Right forelimb (tissue), 1 donor: ENCODE results near the gene NKTR.
"Not testable (repeated sequence)": the region's sequence is repeated elsewhere in the genome, so short reads cannot be mapped to it uniquely, and the experiment has no call there.

Experiments used
- DNase-seq: peaks from one replicate; pipeline ENCODE4 v3.0.0-alpha.2; 2018

Gene NKTR

DNA sequence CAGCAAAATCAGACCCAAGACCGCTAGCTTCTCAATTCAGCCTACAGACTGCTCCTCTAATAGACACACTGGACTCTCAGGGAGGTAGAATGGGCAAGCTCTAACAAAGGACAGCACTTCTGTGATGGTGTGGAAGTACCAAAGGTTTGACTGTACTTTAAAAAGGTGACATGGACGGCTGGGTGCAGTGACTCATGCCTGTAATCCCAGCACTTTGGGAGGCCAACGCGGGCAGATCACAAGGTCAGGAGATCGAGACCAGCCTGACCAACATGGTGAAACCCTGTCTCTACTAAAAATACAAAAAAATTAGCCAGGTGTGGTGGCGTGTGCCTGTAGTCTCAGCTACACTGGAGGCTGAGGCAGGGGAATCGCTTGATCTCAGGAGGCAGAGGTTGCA is 3.4 kb upstream of the NKTR start:
- not testable (repeated sequence) for DNase-seq

DNA sequence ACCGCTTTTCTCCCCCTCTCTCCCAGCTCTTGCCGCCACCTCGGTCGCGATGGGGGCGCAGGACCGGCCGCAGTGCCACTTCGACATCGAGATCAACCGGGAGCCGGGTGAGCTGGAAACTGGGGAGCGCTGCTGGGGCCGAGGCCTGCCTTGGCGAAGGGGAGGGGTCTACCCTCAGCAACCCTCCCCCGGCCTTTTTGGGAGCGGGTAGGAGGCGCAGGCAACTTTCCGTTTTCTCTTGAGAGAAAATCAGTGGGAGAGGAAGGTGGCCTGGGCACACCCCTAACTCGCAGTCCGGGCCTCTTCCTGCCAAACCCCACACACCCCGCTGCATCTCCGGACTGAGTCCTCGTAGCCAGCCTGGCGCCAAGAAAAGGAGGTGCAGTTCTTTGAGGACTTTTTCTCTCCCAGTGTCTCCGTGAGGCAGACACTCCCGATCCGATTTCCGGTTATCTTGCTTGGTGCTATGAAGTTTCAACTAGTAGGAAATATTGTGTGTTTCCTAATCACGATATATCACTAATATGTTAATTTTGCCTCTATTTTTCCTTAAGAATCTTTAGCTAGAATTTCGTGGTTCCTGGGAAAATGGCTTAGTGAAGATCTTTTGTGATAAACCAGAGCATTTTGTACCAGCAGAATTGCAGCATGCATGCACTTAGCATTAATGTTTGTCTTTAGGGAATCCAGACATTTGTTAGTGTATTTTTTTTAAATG is 631 bp downstream of the NKTR start:
- no peak for DNase-seq

DNA sequence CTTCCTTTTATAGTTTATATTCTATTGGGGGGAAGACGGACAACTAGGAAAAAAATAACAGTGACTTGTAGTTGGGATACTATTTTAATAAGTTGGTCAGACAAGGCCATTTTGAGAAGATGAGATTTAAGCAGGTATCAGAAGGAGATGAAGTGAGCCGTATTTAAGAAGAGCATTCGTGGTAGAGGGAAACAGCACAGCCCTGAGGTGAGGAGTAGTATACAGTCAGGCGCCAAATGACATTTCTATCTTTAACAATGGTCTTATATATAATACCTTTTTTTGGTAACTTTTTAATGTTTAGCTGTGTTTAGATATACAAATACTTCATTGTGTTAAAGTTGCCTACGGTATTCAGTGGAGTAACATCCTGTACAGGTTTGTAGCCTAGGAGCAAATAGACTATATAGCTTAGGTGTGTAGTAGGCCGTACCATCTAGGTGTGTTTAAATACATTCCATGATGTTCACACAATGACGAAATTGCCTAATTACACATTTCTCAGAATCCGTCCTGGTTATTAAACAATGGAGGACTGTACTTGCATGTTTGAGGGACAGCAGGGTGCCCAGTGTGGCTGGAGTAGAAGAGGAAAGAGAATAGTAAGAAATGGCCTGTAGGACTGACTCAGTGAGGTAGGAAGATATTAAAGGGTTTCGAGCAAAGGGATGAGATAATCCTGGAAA is 1.6 kb downstream of the NKTR start:
- DNase-seq, result no peak

DNA sequence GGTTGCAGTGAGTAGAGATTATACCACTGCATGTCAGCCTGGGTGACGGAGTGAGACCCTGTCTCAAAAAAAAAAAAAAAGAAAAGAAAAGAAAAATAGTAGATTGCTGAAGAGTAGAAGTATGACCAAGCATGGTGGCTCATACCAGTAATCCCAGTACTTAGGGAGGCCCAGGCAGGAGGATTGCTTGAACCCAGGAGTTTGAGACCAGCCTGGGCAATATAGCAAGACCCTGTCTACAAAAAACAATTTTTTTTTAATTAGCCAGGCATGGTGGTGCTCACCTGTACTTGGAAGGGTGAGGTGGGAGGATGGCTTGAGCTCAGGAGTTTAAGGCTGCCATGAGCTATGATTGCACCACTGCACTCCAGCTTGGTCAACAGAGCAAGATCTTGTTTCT is 2.5 kb downstream of the NKTR start:
- DNase-seq, result no peak

DNA sequence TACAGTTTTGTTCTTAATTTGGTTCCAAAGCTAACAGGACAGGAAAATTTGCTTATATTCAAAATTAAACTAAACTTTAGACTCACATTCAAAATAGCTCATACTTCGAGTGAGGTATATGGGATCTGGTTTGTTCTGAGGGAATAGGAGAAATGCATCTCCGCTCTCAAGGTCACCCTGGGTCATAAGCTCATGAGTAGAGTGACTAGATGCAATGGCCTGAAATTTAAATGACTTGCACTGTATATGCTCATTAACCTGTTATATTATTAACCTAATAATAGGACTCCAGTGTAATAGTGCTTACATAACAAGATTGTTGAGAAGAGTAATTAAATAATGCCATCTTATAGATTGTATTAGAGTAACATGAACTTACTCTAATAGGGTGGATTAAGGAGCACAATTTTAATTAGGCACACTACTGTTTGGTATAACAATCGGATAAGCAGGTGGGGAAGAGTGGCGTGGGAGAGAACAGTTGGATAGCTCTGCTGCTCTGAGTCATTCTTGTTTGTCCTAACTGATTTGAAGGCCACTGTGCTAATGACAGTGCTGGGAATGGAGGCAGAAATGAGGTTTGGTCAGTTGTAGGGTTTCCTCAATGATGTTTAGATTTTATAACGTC is 5.2 kb downstream of the NKTR start:
- no peak for DNase-seq

DNA sequence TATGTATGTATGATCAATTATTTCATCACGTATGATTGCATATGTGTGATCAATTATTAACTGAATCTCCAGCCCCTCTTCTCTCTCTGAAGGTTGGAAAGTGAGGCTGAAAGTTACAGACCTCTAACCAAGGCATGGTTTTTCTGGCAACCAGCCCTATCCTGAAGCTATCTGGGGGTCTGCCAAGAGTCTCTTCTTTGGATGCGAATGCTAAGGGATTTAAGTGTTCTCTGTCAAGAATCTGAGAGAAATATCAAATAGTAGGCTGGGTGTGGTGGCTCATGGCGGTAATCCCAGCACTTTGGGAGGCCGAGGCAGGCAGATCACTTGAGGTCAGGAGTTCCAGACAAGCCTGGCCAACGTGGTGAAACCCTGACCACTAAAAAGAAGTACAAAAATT is 8.1 kb downstream of the NKTR start:
- DNase-seq, result no peak

DNA sequence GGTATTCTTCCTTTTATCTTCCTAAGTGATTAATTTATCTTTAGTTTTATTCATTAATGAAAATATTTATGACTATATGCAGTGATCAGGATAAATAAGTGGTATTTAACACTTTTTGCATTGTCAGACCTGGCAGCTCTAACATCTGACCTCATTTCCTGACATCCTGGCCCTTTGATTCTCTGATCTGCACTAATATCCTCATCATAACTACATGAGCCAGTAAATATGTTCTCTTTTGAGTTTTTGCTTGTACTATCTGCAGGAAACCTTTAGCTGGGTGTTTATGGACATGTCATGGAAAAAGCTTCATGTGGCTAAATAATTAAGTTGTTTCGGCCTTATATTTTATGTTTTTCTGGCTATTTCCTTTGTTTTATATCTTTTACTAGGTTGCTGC is 10.5 kb downstream of the NKTR start:
- DNase-seq, result no peak

DNA sequence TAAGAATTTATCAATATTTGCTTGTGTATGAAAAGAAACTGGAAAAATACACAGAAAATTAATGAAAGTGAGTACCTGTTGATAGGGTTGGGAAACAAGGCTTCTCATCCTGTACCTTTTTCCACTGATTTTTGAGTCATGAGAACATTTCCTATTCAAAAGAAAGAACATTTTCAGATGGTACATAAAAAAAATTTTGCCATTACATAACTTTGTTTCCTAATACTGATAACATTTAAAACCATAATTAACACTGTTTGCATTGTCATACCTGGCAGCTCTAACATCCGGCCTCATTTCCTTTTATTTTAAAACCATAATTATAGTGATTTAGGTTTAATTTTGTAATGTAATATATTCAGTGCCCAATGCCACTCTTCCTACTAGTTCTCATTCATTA is 11.7 kb downstream of the NKTR start:
- DNase-seq, result no peak

DNA sequence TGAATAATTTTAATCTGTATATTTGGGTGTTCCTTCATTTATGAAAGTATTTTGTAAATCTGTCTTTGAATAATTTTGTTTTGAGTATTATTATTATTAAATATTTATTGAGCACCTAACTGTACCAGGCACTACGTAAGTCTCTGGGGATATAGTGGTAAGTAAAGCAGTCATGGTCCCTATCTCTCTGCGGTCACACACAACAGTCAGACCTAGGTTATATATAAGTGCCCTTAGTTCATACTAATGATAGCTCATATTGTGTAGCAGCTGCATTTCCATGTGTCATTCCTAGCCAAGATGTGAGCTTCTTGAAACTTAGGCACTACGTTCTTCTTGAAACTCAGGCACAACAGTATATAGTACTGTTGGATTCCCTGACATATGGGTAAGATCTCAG is 12.4 kb downstream of the NKTR start:
- DNase-seq, result no peak

DNA sequence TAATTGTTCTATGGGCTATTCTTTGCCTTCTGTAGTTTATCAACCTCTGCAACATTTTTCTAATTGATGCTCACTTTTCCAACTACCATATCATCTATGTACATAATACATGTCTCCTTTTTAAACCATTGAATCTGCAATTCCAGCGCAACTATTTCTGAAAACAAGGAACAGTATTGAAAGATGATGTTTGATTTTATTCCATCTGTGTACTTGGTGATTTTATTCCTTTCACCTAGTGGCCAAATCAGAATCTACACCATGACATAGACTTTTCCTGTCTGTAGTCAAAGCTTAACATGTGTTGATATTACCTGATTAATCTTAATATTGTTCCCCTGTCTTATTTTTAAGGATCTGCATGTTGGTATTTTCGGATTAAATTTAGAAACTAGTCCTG is 13.0 kb downstream of the NKTR start:
- DNase-seq, result no peak

DNA sequence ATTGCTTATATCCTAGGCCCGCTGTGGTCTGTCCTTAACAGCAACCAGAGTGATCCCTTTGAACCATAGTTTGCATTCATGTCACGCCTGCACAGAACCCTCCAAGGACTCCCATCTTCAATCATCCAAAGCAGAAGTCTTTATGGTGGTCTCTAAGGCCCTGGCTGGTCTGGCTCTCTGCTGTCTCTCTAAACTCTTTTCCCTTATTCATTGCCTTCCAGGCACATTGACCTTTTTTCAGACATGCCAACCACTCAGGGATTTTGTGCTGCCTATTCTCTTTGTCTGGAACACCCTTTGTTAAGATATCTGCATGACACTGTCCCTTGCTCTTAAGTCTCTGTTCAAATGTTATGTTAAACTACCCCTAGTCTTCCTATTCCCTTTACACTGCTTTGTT is 31.1 kb downstream of the NKTR start:
- DNase-seq, result no peak

DNA sequence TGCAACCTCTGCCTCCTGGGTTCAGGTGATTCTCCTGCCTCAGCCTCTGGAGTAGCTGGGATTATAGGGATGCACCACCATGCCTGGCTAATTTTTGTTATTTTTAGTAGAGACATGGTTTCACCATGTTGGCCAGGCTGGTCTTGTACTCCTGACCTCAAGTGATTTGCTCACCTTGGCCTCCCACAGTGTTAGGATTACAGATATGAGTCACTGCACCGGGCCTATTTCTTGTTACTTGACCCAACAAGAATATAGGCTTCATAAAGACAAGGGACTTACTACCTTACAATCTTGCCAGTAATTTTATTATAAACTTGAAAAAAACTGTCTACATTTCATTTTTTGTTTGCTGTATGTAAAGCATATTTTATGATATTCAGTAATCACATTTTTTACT is 31.7 kb downstream of the NKTR start:
- no peak for DNase-seq

DNA sequence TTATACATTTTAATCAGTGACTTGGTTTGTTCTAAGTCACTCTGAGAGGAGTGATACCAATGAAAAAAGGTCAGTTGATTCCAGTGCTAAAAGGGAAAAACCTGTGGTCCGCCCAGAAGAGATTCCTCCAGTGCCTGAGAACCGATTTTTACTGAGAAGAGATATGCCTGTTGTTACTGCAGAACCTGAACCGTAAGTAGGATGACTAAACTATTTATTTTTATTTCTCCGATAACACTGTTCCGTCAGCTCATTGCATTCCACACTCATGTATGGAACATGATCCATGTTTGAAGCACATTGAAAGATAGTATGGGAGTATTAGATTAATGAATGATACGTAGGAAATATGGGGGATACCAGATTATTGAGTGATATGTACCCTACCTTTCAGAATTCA is 33.1 kb downstream of the NKTR start:
- no peak for DNase-seq

DNA sequence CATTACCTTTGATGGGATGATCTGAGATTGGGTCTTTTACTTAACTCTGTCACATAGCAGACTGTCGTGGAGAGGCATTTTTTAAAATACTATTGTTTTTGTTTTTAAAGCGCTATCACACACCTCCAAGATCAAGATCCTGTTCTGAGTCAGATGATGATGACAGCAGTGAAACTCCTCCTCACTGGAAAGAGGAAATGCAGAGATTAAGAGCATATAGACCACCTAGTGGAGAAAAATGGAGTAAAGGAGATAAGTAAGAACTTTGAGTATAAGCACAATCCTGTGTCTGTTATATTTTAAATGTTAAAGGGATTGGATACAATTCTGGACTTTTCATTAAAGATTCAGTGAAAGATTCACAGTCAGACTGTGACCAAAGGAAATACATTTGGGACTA is 34.6 kb downstream of the NKTR start:
- no peak for DNase-seq

DNA sequence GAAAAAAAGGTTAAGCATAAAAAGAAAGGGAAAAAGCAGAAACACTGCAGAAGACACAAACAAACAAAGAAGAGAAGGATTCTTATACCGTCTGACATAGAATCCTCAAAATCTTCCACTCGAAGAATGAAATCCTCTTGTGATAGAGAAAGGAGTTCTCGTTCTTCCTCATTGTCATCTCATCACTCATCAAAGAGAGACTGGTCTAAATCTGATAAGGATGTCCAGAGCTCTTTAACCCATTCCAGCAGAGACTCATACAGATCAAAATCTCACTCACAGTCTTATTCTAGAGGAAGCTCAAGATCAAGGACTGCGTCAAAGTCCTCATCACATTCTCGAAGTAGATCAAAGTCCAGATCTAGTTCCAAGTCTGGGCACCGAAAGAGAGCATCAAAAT is 36.5 kb downstream of the NKTR start:
- DNase-seq, result no peak

DNA sequence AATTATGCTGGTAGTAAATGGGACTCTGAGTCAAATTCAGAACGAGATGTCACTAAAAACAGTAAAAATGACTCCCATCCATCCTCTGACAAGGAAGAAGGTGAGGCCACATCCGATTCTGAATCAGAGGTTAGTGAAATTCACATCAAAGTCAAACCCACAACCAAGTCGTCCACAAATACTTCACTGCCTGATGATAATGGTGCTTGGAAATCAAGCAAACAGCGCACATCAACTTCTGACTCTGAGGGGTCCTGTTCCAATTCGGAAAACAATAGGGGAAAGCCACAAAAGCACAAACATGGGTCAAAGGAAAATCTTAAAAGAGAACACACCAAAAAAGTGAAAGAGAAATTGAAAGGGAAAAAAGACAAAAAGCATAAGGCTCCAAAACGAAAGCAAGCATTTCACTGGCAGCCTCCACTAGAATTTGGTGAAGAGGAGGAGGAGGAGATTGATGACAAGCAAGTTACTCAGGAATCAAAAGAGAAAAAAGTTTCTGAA is 37.9 kb downstream of the NKTR start:
- DNase-seq, result no peak

DNA sequence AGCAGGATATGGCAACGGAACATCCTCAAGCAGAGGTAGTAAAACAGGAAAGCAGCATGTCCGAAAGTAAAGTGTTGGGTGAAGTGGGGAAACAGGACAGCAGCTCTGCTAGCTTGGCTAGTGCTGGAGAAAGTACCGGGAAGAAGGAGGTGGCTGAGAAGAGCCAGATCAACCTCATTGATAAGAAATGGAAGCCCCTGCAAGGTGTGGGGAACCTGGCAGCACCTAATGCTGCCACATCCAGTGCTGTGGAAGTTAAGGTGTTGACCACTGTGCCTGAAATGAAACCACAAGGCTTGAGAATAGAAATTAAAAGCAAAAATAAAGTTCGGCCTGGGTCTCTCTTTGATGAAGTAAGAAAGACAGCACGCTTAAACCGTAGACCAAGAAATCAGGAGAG is 38.7 kb downstream of the NKTR start:
- DNase-seq, result no peak

DNA sequence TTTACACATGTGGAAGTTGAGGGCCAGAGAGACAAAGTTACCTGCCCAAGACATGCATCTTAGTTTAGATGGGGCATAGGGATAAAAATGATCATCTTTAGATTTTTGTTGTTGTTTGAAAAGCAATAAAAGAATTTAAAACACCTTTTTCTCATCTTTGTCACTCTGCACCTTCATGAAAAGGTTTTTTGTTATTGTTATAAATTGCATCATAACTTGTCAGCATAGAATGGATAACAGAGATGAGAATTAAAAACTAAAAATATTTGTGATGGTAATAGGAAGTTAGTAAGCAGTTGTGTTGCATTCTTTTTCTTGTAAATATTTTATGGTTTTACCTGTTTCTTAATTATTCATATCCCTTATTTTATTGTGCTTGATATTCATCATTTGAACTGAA is 39.6 kb downstream of the NKTR start:
- DNase-seq, result no peak

DNA sequence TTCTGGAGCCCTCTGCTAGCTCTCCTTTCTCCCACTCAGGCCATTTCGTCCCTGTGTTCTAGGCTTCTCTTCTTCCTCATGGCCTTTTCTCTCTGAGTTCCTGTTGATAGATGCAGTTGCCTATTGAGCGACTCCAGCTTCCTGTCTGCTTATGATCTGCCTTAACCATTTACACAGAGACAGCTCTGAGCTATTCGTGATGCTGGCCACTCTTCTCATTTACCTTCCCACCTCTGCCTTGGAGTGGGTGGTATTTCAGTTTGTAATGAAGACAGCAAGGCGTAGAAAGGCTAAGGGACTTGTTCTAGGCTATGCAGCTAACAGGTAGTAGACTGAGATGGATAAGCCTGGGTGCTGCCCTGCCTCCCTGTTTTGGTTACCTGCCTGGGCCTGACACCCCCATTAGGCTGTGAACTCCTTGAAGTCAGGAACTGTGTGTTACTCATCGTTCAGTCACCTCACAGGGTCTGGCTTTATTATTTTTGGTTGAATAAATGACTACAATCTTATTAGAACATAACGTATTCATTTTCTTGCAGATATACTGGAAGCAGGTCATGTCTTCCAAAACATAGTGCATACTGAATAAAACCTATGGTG is 40.4 kb downstream of the NKTR start:
- DNase-seq, result no peak

DNA sequence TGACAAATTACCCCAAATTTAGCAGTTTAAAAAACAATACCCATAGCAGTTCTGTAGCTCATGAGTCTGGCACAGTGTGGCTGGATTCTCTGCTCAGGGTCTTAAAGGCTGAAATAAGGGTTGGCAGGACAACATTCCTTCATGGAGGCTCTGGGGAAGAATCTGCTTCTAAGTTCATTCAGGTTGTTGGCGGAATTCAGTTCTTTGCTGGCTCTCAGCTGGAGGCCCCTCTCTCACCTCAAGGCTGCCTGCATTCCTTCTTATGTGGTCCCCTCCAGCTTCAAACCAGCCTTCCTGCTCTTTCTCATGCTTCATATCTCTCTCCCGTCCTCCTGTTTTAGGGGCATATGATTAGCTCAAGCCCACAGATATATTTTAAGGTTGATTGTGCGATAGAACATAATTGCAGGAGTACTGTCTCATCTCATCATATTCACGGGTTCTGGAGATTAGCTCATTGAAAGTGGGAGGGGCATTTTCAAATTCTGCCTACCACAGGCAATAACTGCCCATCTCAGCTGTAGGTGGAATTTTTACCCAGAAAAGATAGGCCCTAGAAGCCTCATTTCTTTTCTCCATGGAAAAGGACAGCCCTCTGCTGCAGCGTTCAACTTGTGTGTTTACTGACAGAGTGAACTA is 47.5 kb downstream of the NKTR start:
- no peak for DNase-seq

DNA sequence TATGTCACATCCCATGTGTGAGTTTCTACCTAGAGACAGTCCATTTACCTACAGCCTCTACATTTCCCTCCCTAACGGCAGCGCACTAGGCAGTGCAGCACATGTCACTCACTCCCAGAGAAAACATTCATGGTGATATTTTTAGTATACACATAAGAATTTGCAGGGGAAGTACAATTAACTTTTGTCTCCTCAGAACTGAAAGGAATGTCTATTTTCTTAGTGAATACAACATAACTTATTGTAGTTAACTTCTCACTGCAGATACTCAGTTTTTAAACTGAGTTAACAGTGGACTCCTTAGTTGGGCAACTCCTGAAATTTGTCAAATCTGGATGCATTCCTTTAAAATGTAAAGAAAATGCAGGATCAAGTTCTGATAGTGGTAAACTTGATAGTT is 48.5 kb downstream of the NKTR start:
- no peak for DNase-seq

DNA sequence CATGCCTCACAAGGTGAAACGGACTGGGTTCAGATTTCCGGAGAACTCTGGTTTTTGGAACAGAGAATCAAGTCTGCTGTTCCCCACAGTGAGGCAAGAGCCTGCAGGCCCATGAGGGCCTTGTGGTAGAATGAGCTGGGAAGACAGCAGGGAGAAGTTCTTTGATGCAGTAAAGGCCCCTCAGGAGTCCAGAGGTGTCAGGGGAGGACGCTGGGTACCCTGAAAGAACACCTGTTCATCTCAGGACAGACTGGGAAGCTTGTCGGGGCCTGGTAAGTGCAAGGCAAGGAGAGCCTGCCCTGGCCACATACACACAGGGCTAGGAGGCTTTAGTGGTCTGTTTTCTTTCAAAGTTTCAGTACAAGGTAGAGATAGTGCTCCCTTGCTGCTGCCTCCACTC is 49.3 kb downstream of the NKTR start:
- no peak for DNase-seq
